Measurements from ENCODE around the gene FMNL2. TPM values are rescaled to one million over a fixed set of nuclear protein-coding genes. Genes with fewer than 3 reads are reported as not detected.

Gene FMNL2
- total RNA-seq, 5 donors from 2014 or later (not counting 1 experiment from before 2014, with no cell fraction given), result 0.63 to 0.96 (median 0.75) TPM

DNA sequence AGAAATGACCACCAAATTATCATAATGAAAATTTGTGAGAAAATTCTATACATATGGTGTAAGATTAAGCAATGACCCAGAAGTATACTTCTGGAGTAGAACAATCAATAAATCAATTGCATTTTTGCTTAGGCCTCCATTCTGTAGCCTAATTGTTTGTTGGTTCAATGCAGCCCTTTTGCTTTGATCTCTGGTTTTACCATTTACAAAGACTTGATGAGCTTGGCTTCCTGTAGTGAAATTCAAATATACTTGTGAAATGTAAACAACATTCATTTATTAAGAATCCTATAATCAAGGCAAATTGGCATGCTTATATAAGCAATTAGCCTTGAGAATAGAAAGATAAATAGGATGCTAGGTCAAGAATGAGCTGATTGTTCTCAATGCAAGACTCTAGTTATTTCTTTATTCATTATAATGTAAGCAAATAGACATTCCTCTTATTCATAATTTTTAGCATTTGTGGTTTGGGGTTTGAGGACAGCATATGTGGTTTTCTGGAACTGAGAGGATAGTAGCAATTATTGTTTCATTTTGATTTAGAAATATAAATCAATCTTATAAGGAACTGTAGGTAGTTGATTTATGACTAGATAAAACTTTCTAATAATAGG, 9.7 kb downstream of the FMNL2 start:
- Histone ChIP-seq H3K27me3 (replicated peaks in 1 of 2; ENCODE audit: control insufficient read depth in 2 of 2, extremely low read depth in 1 of 2, insufficient read depth in 2 of 2, low read length in 1 of 2) (peaks cover 0 to 3% of the 10 kb centered on the region in 2 experiments), H3K36me3 (ENCODE audit: control insufficient read depth in 2 of 2, extremely low read depth in 1 of 2, insufficient read depth in 1 of 2, low read length in 1 of 2) (no peaks in the 10 kb centered on the region), H3K4me3 (ENCODE audit: control insufficient read depth in 1 of 2, extremely low read depth in 1 of 2, low read length in 1 of 2) (no peak overlapping the region), H3K4me1 (ENCODE audit: control insufficient read depth in 1 of 2, extremely low read depth in 1 of 2, insufficient read depth in 2 of 2, low read length in 2 of 2) (no peaks in the 10 kb centered on the region), H3K9me3 (no peaks in the 10 kb centered on the region), H3K27ac (ENCODE audit: low read length) (no peak overlapping the region)
- Mint-ChIP-seq H3K4me3 (no peak overlapping the region), H3K4me1 (no peaks in the 10 kb centered on the region), H3K36me3 (no peaks in the 10 kb centered on the region), H3K27me3 (peaks cover under 1 to 1% of the 10 kb centered on the region in 2 donors), H3K27ac (no peak overlapping the region), H3K9me3 (no peaks in the 10 kb centered on the region)
- POLR2A ChIA-PET, result no interaction called here
- DNase-seq, result no peak
- CTCF ChIA-PET, result no interaction called here
- no peak for ATAC-seq (replicated peaks in 1 of 4)

DNA sequence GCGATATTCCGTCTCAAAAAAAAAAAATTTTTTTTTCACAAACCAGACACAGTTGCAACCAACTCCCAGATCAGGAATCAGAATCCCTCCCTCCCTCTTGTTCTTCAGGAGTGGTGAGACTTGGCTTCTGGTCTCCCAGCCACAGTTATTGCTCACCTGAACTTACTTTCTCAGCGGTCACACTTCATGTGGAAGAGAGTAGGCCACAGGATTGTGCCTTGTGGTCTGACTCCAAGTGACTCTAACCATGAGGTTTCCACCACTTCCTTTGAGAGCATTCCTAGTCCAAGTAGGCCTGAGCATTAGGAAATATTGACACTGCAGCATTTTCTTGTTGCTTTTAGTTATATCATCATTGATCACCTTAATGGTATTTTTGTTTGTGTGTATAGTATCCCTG, 12.1 kb downstream of the FMNL2 start:
- Mint-ChIP-seq H3K4me1 (no peaks in the 10 kb centered on the region), H3K4me3 (no peak overlapping the region), H3K27me3 (peaks cover 2 to 3% of the 10 kb centered on the region in 2 donors), H3K36me3 (no peaks in the 10 kb centered on the region), H3K27ac (no peak overlapping the region), H3K9me3 (no peaks in the 10 kb centered on the region)
- POLR2A ChIA-PET, result no interaction called here
- H3K4me1 ChIP-seq (ENCODE audit: control insufficient read depth in 1 of 2, extremely low read depth in 1 of 2, insufficient read depth in 2 of 2, low read length in 2 of 2), result no peaks in the 10 kb centered on the region
- no peak overlapping the region for H3K4me3 ChIP-seq (ENCODE audit: control insufficient read depth in 1 of 2, extremely low read depth in 1 of 2, low read length in 1 of 2)
- ATAC-seq (replicated peaks in 1 of 4) (no peak), DNase-seq (no peak)
- CTCF ChIA-PET, result no interaction called here
- H3K36me3 ChIP-seq (ENCODE audit: control insufficient read depth in 2 of 2, extremely low read depth in 1 of 2, insufficient read depth in 1 of 2, low read length in 1 of 2), result no peaks in the 10 kb centered on the region
- H3K27ac ChIP-seq (ENCODE audit: low read length), result no peak overlapping the region
- H3K9me3 ChIP-seq, result no peaks in the 10 kb centered on the region
- peaks cover 0 to 3% of the 10 kb centered on the region in 2 experiments for H3K27me3 ChIP-seq (replicated peaks in 1 of 2; ENCODE audit: control insufficient read depth in 2 of 2, extremely low read depth in 1 of 2, insufficient read depth in 2 of 2, low read length in 1 of 2)
- WGBS (ENCODE audit: insufficient coverage), result 81% methylated on average over 2 of the region's 3 CpGs

DNA sequence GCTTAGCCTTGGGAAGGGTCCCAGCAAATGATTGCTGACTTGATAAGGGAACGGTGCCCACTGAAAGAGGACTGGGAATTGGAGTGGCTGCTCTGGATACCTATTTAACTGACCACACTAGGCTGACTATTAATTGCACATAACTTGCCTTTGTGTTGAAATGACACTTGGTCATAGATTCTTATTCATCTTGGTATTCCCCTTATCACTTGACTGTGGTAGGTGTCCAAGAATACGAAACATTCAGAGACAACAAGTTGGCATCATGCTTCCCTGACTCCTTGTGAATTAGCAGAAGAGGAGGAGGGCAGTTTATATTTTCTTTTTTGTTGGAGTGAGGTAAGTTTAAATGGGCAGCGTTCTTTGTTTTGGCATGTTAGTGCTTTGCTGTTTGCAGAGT, 13.4 kb downstream of the FMNL2 start:
- Mint-ChIP-seq H3K4me1 (no peaks in the 10 kb centered on the region), H3K9me3 (no peaks in the 10 kb centered on the region)
- CTCF ChIA-PET, result no interaction called here

DNA sequence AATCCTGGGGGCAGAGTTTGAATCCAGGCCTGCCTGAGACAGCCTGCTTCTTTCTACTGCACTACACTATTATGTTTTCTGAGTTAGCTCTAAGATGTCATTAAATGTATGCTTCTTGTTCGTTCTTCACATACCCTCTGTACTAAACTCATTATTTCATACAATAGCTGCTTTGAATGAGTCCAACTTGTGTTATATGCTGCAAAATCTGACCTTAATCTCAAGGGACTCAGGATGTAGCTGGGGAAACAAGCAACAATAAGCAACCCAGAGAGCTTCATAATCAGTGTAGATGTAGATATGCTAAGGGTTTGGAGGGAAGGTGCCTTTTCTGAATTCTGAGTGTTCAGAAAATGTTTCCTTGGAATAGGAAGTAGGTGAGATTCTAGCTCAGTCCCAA, 14.4 kb downstream of the FMNL2 start:
- CTCF ChIA-PET, result interaction anchor here in 1 of 2 donors (0.6 kb wide), 1 partner anchor 341 kb away, joined by 3 read pairs; no protein-coding TSS in a partner anchor
- H3K36me3 ChIP-seq (ENCODE audit: control insufficient read depth in 2 of 2, extremely low read depth in 1 of 2, insufficient read depth in 1 of 2, low read length in 1 of 2), result no peaks in the 10 kb centered on the region
- no CpG with 5 or more reads among the region's 1 CpG for WGBS (ENCODE audit: insufficient coverage)
- Mint-ChIP-seq H3K4me1 (no peaks in the 10 kb centered on the region), H3K4me3 (no peak overlapping the region), H3K9me3 (no peaks in the 10 kb centered on the region), H3K27me3 (peaks cover 2 to 3% of the 10 kb centered on the region in 2 donors), H3K36me3 (no peaks in the 10 kb centered on the region), H3K27ac (no peak overlapping the region)
- no peaks in the 10 kb centered on the region for H3K9me3 ChIP-seq
- H3K27me3 ChIP-seq (replicated peaks in 1 of 2; ENCODE audit: control insufficient read depth in 2 of 2, extremely low read depth in 1 of 2, insufficient read depth in 2 of 2, low read length in 1 of 2), result peaks cover 0 to 3% of the 10 kb centered on the region in 2 experiments
- POLR2A ChIA-PET, result no interaction called here
- DNase-seq, result no peak
- ATAC-seq (replicated peaks in 1 of 4), result no peak
- H3K4me3 ChIP-seq (ENCODE audit: control insufficient read depth in 1 of 2, extremely low read depth in 1 of 2, low read length in 1 of 2), result no peak overlapping the region
- H3K27ac ChIP-seq (ENCODE audit: low read length), result no peak overlapping the region
- H3K4me1 ChIP-seq (ENCODE audit: control insufficient read depth in 1 of 2, extremely low read depth in 1 of 2, insufficient read depth in 2 of 2, low read length in 2 of 2), result no peaks in the 10 kb centered on the region

More for the DNA sequence above, 13.4 kb downstream of the FMNL2 start:
- Mint-ChIP-seq H3K27ac (no peak overlapping the region), H3K4me3 (no peak overlapping the region), H3K36me3 (no peaks in the 10 kb centered on the region), H3K27me3 (peaks cover 2 to 3% of the 10 kb centered on the region in 2 donors)
- no peak for ATAC-seq (replicated peaks in 1 of 4)
- no peaks in the 10 kb centered on the region for H3K9me3 ChIP-seq
- H3K4me1 ChIP-seq (ENCODE audit: control insufficient read depth in 1 of 2, extremely low read depth in 1 of 2, insufficient read depth in 2 of 2, low read length in 2 of 2), result no peaks in the 10 kb centered on the region
- no peak overlapping the region for H3K4me3 ChIP-seq (ENCODE audit: control insufficient read depth in 1 of 2, extremely low read depth in 1 of 2, low read length in 1 of 2)
- no peak overlapping the region for H3K27ac ChIP-seq (ENCODE audit: low read length)
- DNase-seq, result no peak
- POLR2A ChIA-PET, result no interaction called here
- WGBS (ENCODE audit: insufficient coverage), result no CpG with 5 or more reads among the region's 3 CpGs
- H3K27me3 ChIP-seq (replicated peaks in 1 of 2; ENCODE audit: control insufficient read depth in 2 of 2, extremely low read depth in 1 of 2, insufficient read depth in 2 of 2, low read length in 1 of 2), result peaks cover 0 to 3% of the 10 kb centered on the region in 2 experiments
- H3K36me3 ChIP-seq (ENCODE audit: control insufficient read depth in 2 of 2, extremely low read depth in 1 of 2, insufficient read depth in 1 of 2, low read length in 1 of 2), result no peaks in the 10 kb centered on the region

DNA sequence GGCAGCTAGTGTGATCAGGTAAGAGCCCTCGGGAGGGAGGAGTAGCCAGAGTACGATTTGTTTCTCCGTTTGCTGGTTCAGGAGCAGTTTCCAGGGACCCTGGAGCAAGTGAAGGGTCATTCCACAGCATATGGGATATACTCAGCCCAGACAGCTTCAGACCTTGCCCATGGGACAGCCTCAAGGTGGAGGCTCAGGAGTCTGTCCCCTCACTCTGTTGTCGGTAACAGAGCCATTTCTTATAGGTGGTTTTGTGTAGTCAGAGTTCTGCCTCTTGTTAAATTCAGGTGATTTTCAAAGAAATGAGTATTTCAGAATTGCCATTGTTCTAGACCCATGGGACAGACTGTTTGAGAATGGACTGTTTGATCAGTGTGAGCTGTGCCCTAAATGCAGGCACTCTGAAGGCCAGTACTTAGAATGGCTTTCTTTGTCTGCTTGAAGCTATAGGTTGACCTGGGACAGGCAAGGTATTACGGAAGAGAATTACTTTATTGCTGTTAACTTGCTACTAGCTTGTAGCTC, 15.2 kb downstream of the FMNL2 start:
- Mint-ChIP-seq H3K4me1 (no peaks in the 10 kb centered on the region), H3K4me3 (no peak overlapping the region), H3K36me3 (no peaks in the 10 kb centered on the region), H3K27me3 (peaks cover 2 to 3% of the 10 kb centered on the region in 2 donors), H3K27ac (no peak overlapping the region), H3K9me3 (no peaks in the 10 kb centered on the region)
- no peak for ATAC-seq (replicated peaks in 1 of 4)
- POLR2A ChIA-PET, result no interaction called here
- Histone ChIP-seq H3K9me3 (no peaks in the 10 kb centered on the region), H3K36me3 (ENCODE audit: control insufficient read depth in 2 of 2, extremely low read depth in 1 of 2, insufficient read depth in 1 of 2, low read length in 1 of 2) (no peaks in the 10 kb centered on the region), H3K4me1 (ENCODE audit: control insufficient read depth in 1 of 2, extremely low read depth in 1 of 2, insufficient read depth in 2 of 2, low read length in 2 of 2) (no peaks in the 10 kb centered on the region), H3K4me3 (ENCODE audit: control insufficient read depth in 1 of 2, extremely low read depth in 1 of 2, low read length in 1 of 2) (no peak overlapping the region), H3K27me3 (replicated peaks in 1 of 2; ENCODE audit: control insufficient read depth in 2 of 2, extremely low read depth in 1 of 2, insufficient read depth in 2 of 2, low read length in 1 of 2) (peaks cover 0 to 3% of the 10 kb centered on the region in 2 experiments), H3K27ac (ENCODE audit: low read length) (no peak overlapping the region)
- 96% methylated on average over 3 of the region's 5 CpGs for WGBS (ENCODE audit: insufficient coverage)
- CTCF ChIA-PET, result no interaction called here
- no peak for DNase-seq

DNA sequence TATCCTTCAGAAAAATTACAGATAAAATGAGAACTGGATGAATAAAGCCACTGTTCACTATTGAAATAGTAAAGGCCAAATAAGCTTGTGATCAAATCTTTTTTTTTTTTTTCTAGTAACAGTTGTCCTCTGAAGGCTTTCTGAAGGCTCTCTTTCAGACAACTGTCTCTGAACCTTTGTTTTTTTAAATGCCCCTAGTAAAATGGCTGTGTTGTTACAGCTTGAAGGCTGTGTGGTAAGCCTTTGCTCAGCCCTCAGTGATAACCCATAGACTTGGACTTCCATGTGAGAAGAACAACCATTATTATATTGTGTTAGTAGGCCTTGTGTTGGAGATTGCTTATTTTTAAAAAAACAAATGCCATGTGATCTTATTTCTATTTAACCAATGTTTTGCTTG, 17.6 kb downstream of the FMNL2 start:
- H3K9me3 ChIP-seq, result no peaks in the 10 kb centered on the region
- H3K27me3 ChIP-seq (replicated peaks in 1 of 2; ENCODE audit: control insufficient read depth in 2 of 2, extremely low read depth in 1 of 2, insufficient read depth in 2 of 2, low read length in 1 of 2), result no peaks in the 10 kb centered on the region
- ATAC-seq (replicated peaks in 1 of 4), result no peak
- DNase-seq, result no peak
- CTCF ChIA-PET, result interaction anchor here in 1 of 2 donors (0.7 kb wide), 1 partner anchor 199 kb away, joined by 7 read pairs; no protein-coding TSS in a partner anchor
- Mint-ChIP-seq H3K36me3 (no peaks in the 10 kb centered on the region), H3K27ac (no peak overlapping the region), H3K4me1 (no peaks in the 10 kb centered on the region), H3K9me3 (no peaks in the 10 kb centered on the region), H3K27me3 (peaks cover 2 to 3% of the 10 kb centered on the region in 2 donors), H3K4me3 (no peak overlapping the region)
- POLR2A ChIA-PET, result no interaction called here
- H3K4me3 ChIP-seq (ENCODE audit: control insufficient read depth in 1 of 2, extremely low read depth in 1 of 2, low read length in 1 of 2), result no peak overlapping the region
- no peaks in the 10 kb centered on the region for H3K36me3 ChIP-seq (ENCODE audit: control insufficient read depth in 2 of 2, extremely low read depth in 1 of 2, insufficient read depth in 1 of 2, low read length in 1 of 2)
- no peaks in the 10 kb centered on the region for H3K4me1 ChIP-seq (ENCODE audit: control insufficient read depth in 1 of 2, extremely low read depth in 1 of 2, insufficient read depth in 2 of 2, low read length in 2 of 2)
- no peak overlapping the region for H3K27ac ChIP-seq (ENCODE audit: low read length)
